CD4-positive, CD25-positive, alpha-beta regulatory T cell (primary cell): ENCODE measurements around the gene TNPO1. TPM values are rescaled to one million over a fixed set of nuclear protein-coding genes. Genes with fewer than 3 reads are reported as not detected.
A peak's percentile ranks its signal among the peaks of the same experiment; 100 is the strongest.

Experiments used
- ATAC-seq, 2 donors: fragments of 150-1000 bp; cut with Tn5 transposase; one replicate each; pipeline ENCODE4 v1.10.0; 2021; ENCODE audit warnings: low read depth in 2 of 2, moderate number of reproducible peaks in 2 of 2, moderate library complexity in 1 of 2
- DNase-seq, 3 donors: peaks; one replicate each; pipeline versions ENCODE4 v3.0.0 to v3.0.0-alpha.2; 2012 to 2022; ENCODE audit warnings: mixed read lengths in 1 of 3
- H3K27ac ChIP-seq: one replicate; pipeline ENCODE4 v1.7.0; 2013; ENCODE audit warnings: mild to moderate bottlenecking, low read length; ENCODE audit not compliant: insufficient read depth, poor library complexity, severe bottlenecking
- H3K27me3 ChIP-seq: one replicate; pipeline ENCODE4 v1.7.0; 2013; ENCODE audit warnings: low read length; ENCODE audit not compliant: control insufficient read depth, insufficient read depth
- H3K36me3 ChIP-seq: one replicate; pipeline ENCODE4 v1.7.0; 2013; ENCODE audit warnings: mild to moderate bottlenecking, low read length, moderate library complexity; ENCODE audit not compliant: control insufficient read depth, insufficient read depth
- H3K4me1 ChIP-seq: 2 replicates; pipeline ENCODE4 v1.7.0; 2013; ENCODE audit warnings: mild to moderate bottlenecking, low read length; ENCODE audit not compliant: insufficient read depth, control insufficient read depth, poor library complexity, severe bottlenecking
- H3K4me3 ChIP-seq: one replicate; pipeline ENCODE4 v1.7.0; 2013; ENCODE audit warnings: low read depth, mild to moderate bottlenecking, low read length, moderate library complexity
- H3K9me3 ChIP-seq, 2 experiments: 1 replicate in 1 of 2; 2 replicates in 1 of 2; pipeline ENCODE4 v1.7.0; 2013; ENCODE audit warnings: low read length in 2 of 2, mild to moderate bottlenecking in 1 of 2, moderate library complexity in 1 of 2; ENCODE audit not compliant: control insufficient read depth in 2 of 2
- H3K27ac Mint-ChIP-seq, 3 donors: one replicate each; pipeline ENCODE4 v1.8.0; 2020 to 2022; ENCODE audit warnings: mild to moderate bottlenecking in 3 of 3, mixed read lengths in 3 of 3, moderate library complexity in 2 of 3
- H3K27me3 Mint-ChIP-seq: one replicate; pipeline ENCODE4 v1.8.0; 2022; ENCODE audit warnings: mild to moderate bottlenecking, mixed read lengths
- H3K36me3 Mint-ChIP-seq: one replicate; pipeline ENCODE4 v1.8.0; 2020; ENCODE audit warnings: mixed read lengths
- H3K4me1 Mint-ChIP-seq, 4 donors: one replicate each; pipeline ENCODE4 v1.8.0; 2020 to 2022; ENCODE audit warnings: mixed read lengths in 4 of 4, mild to moderate bottlenecking in 1 of 4
- H3K4me3 Mint-ChIP-seq, 4 donors: one replicate each; pipeline ENCODE4 v1.8.0; 2020 to 2022; ENCODE audit warnings: mild to moderate bottlenecking in 4 of 4, mixed read lengths in 4 of 4, moderate library complexity in 3 of 4
- H3K9me3 Mint-ChIP-seq, 7 donors: one replicate each; pipeline ENCODE4 v1.8.0; 2020 to 2022; ENCODE audit warnings: mixed read lengths in 7 of 7, mild to moderate bottlenecking in 3 of 7, moderate library complexity in 2 of 7
- polyA plus RNA-seq, 4 donors: library from polyadenylated mRNA; unstranded; fragments of 300-500 nt; fragmentation: Illumina TruSeq; gene quantifications; one replicate each; pipeline ENCODE4 v1.2.3, GENCODE V29; 2021
- total RNA-seq: library from RNA; stranded (reverse); gene quantifications from one replicate; pipeline ENCODE4 v1.2.3, GENCODE V29; 2022

TNPO1 gene
- total and polyA plus RNA-seq, 5 donors from 2014 or later, result 38.5 to 71.0 (median 44.7) TPM

DNA sequence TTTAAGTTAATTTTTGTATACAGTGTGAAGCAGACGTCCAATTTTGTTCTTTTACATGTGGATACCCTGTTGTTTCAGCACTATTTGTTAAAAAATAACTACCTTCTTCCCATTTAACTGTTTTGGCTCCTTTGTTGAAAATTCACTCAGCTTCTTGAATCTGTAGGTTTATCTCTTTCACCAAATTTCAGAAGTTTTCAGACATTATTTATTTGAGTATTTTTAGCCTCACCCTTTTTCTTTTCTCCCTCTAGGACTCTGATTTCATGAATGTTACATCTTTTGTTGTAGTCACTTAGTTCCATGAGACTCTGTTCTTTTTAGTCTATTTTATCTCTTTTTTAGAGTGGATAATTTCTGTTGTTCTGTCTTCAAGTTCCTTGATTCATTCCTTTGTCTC is 4.6 kb upstream of the TNPO1 start:
- Mint-ChIP-seq H3K27ac (no peak overlapping the region), H3K27me3 (peaks cover 32% of the 10 kb centered on the region), H3K4me1 (peaks cover 0 to 7% (median 2%) of the 10 kb centered on the region in 4 donors), H3K9me3 (no peaks in the 10 kb centered on the region), H3K4me3 (no peak overlapping the region), H3K36me3 (no peaks in the 10 kb centered on the region)
- Histone ChIP-seq H3K4me1 (peaks cover 11% of the 10 kb centered on the region), H3K27me3 (peaks cover 18% of the 10 kb centered on the region), H3K36me3 (no peaks in the 10 kb centered on the region), H3K4me3 (no peak overlapping the region), H3K9me3 (no peaks in the 10 kb centered on the region), H3K27ac (no peak overlapping the region)
- DNase-seq (no peak), ATAC-seq (no peak)

- Mint-ChIP-seq H3K27ac (no peak overlapping the region), H3K9me3 (no peaks in the 10 kb centered on the region), H3K4me3 (peak overlapping the region in 1 of 4 donors; percentile 2), H3K4me1 (peaks cover 0 to 13% (median 7%) of the 10 kb centered on the region in 4 donors), H3K27me3 (peaks cover 32% of the 10 kb centered on the region), H3K36me3 (no peaks in the 10 kb centered on the region)
- no peaks in the 10 kb centered on the region for H3K9me3 ChIP-seq
- no peaks in the 10 kb centered on the region for H3K36me3 ChIP-seq
- H3K4me3 ChIP-seq, result no peak overlapping the region
- peaks cover 17% of the 10 kb centered on the region for H3K4me1 ChIP-seq
- peaks cover 18% of the 10 kb centered on the region for H3K27me3 ChIP-seq
- ATAC-seq (no peak), DNase-seq (no peak)
- no peak overlapping the region for H3K27ac ChIP-seq
These were observed 4.0 kb upstream of the TNPO1 start for GRCh38 chr5:72812488-72812887.

DNA sequence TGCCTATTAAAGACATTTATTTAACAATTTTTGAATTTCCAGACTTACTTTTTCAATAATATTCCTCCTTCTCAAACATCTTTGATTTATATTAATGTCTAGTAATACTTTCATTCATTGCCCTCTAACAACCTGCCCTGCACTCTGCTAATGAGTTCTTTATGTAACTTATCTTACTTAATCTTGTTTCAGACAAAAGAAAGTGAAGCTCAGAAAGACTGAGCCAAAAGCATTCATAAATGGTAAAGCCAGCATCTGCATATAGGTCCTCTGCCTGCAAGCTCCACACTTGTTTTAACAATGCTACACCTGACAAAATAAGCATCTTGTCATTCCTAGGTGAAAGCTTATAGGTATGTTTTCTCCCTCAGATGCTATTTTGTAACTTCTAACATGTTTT is 2.4 kb upstream of the TNPO1 start:
- H3K4me1 ChIP-seq, result peaks cover 18% of the 10 kb centered on the region
- H3K27me3 Mint-ChIP-seq, result peaks cover 32% of the 10 kb centered on the region
- no peaks in the 10 kb centered on the region for H3K9me3 Mint-ChIP-seq
- no peak overlapping the region for H3K27ac Mint-ChIP-seq
- no peaks in the 10 kb centered on the region for H3K36me3 ChIP-seq
- H3K27me3 ChIP-seq, result peaks cover 18% of the 10 kb centered on the region
- H3K4me3 Mint-ChIP-seq, result no peak overlapping the region
- no peaks in the 10 kb centered on the region for H3K36me3 Mint-ChIP-seq
- DNase-seq, result no peak
- ATAC-seq, result no peak
- no peak overlapping the region for H3K4me3 ChIP-seq
- H3K27ac ChIP-seq, result no peak overlapping the region
- peaks cover 0 to 25% (median 16%) of the 10 kb centered on the region in 4 donors for H3K4me1 Mint-ChIP-seq
- H3K9me3 ChIP-seq, result no peaks in the 10 kb centered on the region

- H3K27ac ChIP-seq, result no peak overlapping the region
- DNase-seq (no peak), ATAC-seq (no peak)
- H3K27me3 ChIP-seq, result peaks cover 17% of the 10 kb centered on the region
- no peaks in the 10 kb centered on the region for H3K9me3 ChIP-seq
- H3K36me3 Mint-ChIP-seq, result no peaks in the 10 kb centered on the region
- peaks cover 32% of the 10 kb centered on the region for H3K27me3 Mint-ChIP-seq
- H3K9me3 Mint-ChIP-seq, result no peaks in the 10 kb centered on the region
- peaks cover 0 to 28% (median 17%) of the 10 kb centered on the region in 4 donors for H3K4me1 Mint-ChIP-seq
- no peaks in the 10 kb centered on the region for H3K36me3 ChIP-seq
- no peak overlapping the region for H3K27ac Mint-ChIP-seq
- no peak overlapping the region for H3K4me3 ChIP-seq
- no peak overlapping the region for H3K4me3 Mint-ChIP-seq
- H3K4me1 ChIP-seq, result peaks cover 18% of the 10 kb centered on the region
These were observed 1.6 kb upstream of the TNPO1 start for GRCh38 chr5:72814864-72815263.

GRCh38 chr5:72815580-72816283 is 729 bp upstream of the TNPO1 start:
- Mint-ChIP-seq H3K27me3 (peaks cover 25% of the 10 kb centered on the region), H3K4me1 (peaks cover 0 to 28% (median 17%) of the 10 kb centered on the region in 4 donors), H3K27ac (peak overlapping the region; percentile 68 to 94 (median 91)), H3K4me3 (peak overlapping the region; percentile 88 to 97 (median 93)), H3K36me3 (no peaks in the 10 kb centered on the region), H3K9me3 (no peaks in the 10 kb centered on the region)
- Histone ChIP-seq H3K4me3 (peak overlapping the region; percentile 72), H3K27ac (peak overlapping the region; percentile 73), H3K27me3 (peaks cover 13% of the 10 kb centered on the region), H3K9me3 (no peaks in the 10 kb centered on the region), H3K36me3 (no peaks in the 10 kb centered on the region), H3K4me1 (peaks cover 18% of the 10 kb centered on the region)
- ATAC-seq (peak; percentile 38 to 49), DNase-seq (peak in 1 of 3 donors; percentile 56)

- H3K4me3 ChIP-seq, result peak overlapping the region; percentile 80
- peaks cover 16% of the 10 kb centered on the region for H3K27me3 Mint-ChIP-seq
- H3K9me3 Mint-ChIP-seq, result no peaks in the 10 kb centered on the region
These were observed 618 bp downstream of the TNPO1 start for GRCh38 chr5:72817076-72817481.

DNA sequence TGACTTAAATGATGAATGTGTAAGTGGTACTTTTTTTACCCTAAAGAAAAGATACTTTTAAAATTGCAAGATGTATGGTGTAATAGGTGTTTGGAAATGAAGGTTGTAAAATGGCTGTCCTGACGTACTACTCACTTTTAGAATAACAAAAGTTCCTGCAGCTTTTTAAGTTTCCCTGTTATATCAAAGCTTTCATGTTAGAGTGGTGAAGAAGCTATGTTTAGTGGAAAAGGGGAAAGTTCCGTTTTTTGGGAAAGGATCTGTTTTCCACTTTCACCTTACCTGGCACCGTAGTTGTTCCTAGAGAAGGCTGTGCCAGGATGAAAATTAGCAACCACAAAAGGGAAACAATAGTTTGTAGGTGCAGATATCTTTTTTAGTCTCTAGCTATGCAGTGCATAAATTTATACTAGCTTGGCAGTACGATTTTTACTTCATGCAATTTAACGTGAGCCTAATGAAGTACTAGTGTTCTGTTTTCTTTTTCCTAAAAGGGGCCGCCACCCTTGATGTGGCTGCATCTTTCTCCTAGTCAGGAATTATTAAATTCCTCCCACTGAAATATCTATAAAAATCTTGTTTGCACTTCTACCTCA is 1.3 kb downstream of the TNPO1 start:
- no peaks in the 10 kb centered on the region for H3K36me3 Mint-ChIP-seq

More at GRCh38 chr5:72817076-72817481, 618 bp downstream of the TNPO1 start:
- Mint-ChIP-seq H3K27ac (peak overlapping the region; percentile 79 to 96 (median 92)), H3K4me1 (peaks cover 0 to 33% (median 17%) of the 10 kb centered on the region in 4 donors), H3K4me3 (peak overlapping the region; percentile 88 to 97 (median 93)), H3K36me3 (no peaks in the 10 kb centered on the region)
- H3K27ac ChIP-seq, result peak overlapping the region; percentile 73
- H3K36me3 ChIP-seq, result no peaks in the 10 kb centered on the region
- ATAC-seq, result peak; percentile 5 to 9
- DNase-seq, result peak in 1 of 3 donors; percentile 43
- H3K9me3 ChIP-seq, result no peaks in the 10 kb centered on the region
- peaks cover 18% of the 10 kb centered on the region for H3K4me1 ChIP-seq
- H3K27me3 ChIP-seq, result peaks cover 10% of the 10 kb centered on the region

More for the DNA sequence above, 1.3 kb downstream of the TNPO1 start:
- Mint-ChIP-seq H3K4me3 (peak overlapping the region; percentile 88 to 97 (median 93)), H3K9me3 (no peaks in the 10 kb centered on the region), H3K4me1 (peaks cover 0 to 33% (median 17%) of the 10 kb centered on the region in 4 donors), H3K27ac (peak overlapping the region in 2 of 3 donors; percentile 92 to 96), H3K27me3 (peaks cover 9% of the 10 kb centered on the region)
- peaks cover 7% of the 10 kb centered on the region for H3K27me3 ChIP-seq
- no peaks in the 10 kb centered on the region for H3K36me3 ChIP-seq
- no peaks in the 10 kb centered on the region for H3K9me3 ChIP-seq
- ATAC-seq (no peak), DNase-seq (no peak)
- peak overlapping the region; percentile 80 for H3K4me3 ChIP-seq
- H3K27ac ChIP-seq, result no peak overlapping the region
- H3K4me1 ChIP-seq, result peaks cover 18% of the 10 kb centered on the region
